Measurements from ENCODE around the gene GPT2.

- TF ChIP-seq CTCF (IDR thresholded peaks at IDR 0.05): no peak
- TF ChIP-seq ZFX (IDR thresholded peaks at IDR 0.05; ENCODE audit: borderline replicate concordance): no peak
Measured at GRCh38 chr16:46926470-46927225, 42.5 kb downstream of the GPT2 start.
